ENCODE data around the gene FKRP.
A peak's percentile ranks its signal among the peaks of the same experiment; 100 is the strongest.

Gene FKRP

DNA sequence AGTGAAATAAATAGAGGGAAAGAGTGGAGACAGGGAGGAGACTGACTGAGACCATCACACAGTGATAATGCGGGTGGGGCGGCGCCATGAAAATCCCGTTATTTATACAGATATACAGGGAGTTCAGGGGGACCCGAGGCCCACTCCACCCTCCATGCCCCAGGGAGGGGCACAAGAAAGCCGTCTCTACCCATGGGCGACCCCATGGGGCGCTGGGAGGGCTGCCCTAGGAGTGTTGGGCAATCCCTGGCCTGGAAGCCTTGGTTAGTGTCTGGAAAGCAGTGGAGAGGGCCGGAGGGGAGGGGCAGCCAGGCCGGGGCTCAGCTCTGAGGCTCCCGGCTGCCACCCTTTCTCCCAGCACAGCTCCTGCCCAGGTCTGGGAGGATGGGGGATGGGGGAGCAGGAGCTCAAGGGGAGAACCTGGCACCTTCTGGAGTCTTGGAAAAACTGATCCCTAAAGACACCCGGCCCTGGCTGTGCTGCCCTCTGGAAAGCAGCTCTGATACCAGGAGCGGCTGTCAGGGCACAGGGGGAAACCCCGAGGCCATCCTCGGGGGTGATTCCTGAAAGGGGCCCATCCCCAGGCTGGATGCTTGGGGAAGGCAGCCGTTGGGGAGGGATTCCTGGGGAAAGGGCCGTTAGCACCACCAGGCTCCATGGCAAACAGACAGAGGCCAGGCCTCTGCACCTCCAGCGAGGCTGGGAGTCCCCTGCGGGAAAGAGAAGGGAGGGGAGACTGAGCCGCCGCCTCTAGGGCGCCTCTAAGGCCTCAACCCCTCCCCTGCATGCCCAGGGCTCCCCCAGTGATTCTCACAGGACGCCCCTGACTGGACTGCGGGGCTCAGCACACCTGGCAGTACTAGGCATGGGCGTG is 26.0 kb upstream of the FKRP start:
- no peak for DNase-seq

GRCh38 chr19:46720503-46721239 is 25.2 kb upstream of the FKRP start:
- DNase-seq = no peak

DNA sequence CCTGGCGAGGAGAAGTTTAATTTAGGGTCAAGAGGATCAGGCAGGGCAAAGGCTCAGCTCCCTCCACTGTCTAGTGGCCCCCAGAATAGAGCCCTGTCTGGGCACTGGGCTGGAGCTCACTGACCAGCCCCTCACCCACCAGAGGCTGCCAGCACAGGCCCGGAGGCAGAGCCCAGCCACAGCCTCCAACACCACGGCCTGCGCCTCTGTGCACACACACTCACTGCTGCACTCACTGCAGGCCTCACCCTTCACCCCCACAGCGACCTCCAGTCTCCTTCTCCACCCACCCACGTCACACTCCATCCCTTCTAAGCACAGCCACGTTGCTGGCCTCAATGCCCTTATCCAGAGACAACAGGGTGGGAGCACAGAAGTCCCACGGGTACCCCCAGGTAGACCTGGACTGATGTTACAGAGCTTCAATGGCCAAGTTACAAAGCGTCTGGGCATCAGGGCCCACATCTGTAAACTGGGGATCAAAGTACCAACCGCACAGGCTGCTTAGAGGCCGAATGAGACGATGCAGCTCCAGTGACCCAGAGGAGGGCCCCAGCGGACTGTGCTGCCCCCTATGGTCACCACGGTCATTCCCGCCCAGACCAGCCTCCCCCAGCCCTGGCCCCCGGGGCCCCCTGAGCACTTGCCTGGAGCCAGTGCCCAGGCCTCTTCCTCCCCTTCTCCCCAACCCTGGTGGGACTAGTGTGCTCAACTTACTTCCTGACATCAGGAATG is 24.4 kb upstream of the FKRP start:
- no peak for DNase-seq

DNA sequence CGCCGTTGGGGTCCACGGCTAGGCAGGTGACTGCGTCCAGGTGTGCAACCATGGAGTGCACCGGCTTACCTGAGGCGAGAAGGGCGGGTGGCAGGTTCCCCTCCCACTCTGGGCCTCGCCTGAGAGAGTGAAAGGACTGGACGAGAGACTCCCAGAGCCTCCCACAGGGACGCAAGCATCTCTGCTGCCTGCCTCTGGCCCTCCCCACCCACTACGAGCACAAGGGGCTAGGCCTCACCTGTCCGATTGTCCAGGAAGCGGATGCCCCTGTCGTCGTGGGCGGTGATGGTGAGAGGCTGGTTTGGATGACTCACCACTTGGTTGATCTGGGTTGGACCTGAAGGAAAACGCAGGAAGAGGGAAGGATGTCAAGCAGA is 23.9 kb upstream of the FKRP start:
- no peak for DNase-seq

DNA sequence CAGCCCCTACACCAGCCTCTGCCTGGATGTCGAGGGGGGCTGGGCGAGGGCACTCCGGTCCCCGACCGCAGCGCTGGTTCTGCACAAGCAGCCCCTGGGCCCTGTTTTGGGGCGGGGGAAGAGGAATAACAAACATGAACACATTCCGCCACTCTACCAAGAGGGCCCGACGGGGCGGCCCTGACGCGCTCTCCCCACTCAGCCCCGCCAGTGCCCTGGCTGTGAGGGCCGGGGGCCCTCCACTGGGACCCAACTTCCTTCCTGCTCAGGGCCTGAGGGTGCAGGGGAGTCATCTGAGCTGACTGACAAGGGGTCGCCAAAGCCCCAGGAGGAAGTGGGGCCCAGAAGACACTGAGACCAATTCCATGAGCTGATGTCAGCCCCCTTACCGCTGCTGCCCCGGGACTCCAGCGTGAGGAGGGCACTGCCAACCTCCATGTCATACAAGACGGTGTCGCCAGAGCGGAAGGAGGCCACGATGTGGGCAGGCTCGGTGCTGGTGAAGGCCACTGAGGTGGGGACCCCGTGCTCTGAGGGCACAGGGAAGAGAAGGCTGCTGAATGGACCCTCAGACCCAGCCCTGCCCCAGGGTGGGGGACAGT is 23.3 kb upstream of the FKRP start:
- DNase-seq = no peak

- DNase-seq = no peak
Measured at GRCh38 chr19:46723023-46723461, 22.8 kb upstream of the FKRP start.

DNA sequence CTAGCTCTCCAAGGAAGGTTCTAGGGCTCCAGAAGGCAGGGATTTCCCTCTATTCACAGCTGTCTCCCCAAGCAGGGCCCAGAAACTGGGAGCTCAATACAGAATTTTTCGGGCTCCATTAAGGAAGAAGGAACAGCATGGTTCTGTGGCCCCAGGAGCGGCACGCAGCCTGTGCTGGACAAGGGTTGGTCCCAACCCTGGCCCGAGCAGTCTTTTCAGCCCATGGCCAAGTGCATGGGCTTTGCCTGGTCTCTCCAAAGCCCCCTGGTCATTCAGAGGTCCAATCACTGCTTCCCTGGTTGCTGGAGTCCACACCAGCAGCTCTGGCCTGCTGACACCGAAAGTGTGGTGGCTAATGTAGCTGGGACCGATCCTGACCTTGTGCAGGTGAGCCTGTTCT is 22.4 kb upstream of the FKRP start:
- no peak for DNase-seq

DNA sequence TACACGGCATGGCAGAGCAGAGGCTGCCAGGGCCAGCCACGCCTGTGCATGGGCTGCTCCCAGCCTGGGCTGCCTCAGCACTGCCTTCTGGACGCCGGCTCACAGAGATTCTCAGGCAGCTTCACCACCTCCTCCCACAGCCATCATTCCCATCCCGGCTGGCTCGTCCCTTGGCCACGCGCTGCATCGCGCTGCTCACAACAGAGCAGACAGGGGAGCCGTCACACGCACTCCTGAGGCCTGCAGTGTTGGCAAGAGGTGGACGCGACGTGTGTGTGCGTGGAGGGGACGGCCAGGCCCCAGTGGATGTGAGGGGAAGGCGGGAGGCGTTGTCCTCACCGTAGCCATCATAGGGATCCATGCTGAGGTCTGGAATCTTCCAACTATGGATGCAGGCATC is 21.4 kb upstream of the FKRP start:
- DNase-seq = no peak

GRCh38 chr19:46725036-46725820 is 20.6 kb upstream of the FKRP start:
- DNase-seq = no peak

- DNase-seq = no peak
Measured at GRCh38 chr19:46725859-46726393, 19.9 kb upstream of the FKRP start.

- no peak for DNase-seq
Measured at GRCh38 chr19:46726551-46726950, 19.3 kb upstream of the FKRP start.

DNA sequence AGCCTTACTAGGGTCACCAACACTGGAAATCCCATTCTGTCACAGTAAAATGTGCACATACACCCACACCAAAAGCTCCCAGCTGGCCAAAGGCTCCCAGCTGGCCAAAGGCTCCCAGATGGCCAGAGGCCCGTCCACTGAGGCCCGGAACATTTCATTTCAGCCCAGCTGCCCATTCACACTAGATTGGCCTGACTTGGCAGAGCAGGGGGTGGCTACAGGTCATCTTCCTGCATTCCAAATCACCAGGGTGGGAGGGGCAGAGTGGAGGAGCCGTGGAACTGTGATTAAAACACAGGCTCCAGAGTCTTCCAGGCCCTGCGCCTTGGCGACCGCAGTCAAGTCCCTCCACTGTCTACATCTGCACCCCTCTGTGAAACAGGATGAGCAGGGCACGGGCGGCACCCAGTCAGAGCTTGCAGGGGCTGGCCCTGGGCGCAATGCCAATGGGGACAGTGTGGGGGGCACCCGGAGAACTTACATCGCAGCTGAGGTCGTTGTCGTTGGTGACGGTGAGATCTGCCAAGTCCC is 18.8 kb upstream of the FKRP start:
- no peak for DNase-seq

DNA sequence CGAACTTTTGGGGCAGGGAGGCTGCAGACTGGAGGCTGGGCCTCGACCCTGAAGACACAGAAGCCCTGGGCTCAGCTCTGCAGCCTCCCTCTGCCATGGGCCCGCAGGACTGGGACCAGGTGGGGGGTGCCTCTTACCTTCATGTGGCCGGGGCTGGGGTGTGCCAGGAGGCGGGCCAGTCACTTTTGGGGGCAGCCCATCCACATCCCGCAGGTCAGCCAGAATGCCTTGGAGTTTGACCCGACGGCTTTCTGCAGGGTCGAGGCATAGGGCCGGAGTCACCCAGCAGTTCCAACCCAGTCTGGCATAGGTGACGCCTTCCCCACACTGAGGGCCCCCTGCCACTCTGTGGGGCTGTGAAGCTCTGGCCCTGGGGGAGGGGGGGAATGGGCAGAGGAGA is 18.1 kb upstream of the FKRP start:
- no peak for DNase-seq

GRCh38 chr19:46728208-46728607 is 17.6 kb upstream of the FKRP start:
- no peak for DNase-seq

DNA sequence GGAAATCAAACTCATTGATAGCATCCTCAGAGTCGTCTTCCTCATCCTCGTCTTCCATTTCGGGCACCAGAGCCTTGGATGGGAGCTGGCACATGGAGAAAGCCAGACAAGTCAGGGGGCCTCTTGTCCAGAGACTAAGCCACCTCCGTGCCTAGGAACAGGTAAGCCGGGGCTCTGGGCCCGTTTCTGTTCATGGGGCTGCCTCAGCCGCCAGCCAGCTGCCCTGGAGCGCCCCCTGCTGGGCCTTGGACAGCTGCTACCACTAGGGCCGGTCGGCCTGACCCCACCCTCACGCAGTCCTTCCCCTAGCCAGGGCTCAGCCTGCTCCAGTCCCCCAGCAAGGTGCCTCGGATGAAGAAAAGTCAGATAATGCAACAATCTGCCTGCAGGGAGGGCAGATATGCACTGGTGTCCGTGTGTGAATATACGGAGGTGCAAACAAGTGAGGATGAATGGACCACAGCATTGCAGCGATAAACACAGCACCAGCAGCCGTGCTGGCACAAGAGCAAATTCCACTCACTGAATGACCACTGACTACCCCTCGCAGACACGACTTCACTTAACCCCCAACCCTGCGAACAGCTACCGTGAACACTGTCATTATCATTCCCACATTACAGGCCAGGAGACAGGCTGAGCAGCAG is 17.0 kb upstream of the FKRP start:
- DNase-seq = peak; percentile 71

GRCh38 chr19:46729696-46730095 is 16.2 kb upstream of the FKRP start:
- DNase-seq = no peak

- no peak for DNase-seq
Measured at GRCh38 chr19:46730187-46730586, 15.7 kb upstream of the FKRP start.

DNA sequence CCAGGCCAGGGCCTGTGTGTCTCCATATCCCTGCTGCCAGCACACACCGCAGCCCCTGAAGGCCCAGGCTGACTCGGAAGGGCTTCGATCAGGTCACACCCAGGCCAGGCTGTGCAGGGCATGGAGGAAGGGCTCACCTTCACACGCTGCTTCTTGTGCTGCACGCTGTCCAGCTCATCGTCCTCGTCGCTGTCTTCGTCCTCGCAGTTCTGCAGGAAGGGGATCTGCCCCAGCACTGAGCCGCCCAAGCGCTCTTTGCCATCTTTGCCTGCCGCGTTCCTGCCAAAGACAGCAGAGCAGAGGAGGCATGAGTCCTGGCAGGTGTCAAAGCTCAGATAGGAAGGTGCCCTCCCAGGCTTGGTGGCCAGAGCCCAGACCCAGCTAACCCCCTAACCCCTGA is 15.3 kb upstream of the FKRP start:
- no peak for DNase-seq

DNA sequence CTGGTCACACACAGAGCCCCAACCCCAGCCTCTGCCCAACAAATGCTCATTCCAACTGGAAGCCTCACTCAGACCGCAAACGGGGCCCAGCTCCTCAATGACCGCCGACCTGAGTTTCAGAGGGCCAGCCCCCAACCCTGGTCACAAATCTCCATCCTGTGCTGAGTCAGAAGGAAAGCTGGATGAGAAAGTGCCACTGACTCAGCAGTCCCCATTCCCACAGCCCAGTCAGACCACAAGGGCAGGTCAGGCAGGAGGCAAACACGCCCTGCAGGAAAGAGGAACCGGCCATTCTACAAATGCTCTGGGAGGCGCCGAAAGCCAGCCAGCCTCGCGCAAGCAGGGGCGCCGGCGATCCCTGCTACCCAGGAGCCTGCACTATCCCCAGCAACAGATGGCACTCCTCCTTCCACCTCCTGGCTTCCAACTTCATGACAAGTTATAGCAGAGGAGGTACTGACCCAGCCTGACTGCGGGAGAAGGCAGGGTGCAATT is 14.8 kb upstream of the FKRP start:
- no peak for DNase-seq

DNA sequence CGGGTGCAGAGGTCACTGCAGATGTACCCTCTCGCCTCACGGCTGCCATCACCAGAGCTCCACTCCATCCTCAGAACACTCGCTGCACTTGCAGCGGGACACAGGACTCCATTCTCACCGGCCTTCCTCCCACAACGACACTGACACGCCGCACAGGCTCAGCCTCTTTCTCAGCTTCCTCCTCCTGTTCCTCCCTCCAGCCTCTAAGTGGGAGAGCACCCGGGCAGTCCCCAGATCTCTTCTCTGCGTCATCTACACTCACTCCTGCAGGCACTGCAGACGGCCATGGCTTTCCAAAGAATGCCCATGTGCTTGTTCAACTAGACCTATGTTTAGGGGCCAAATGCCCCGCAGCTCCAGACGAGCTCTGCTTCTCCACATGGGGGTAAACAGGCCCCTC is 14.3 kb upstream of the FKRP start:
- DNase-seq = no peak
